Astrocyte of the hippocampus (primary cell): ENCODE measurements around the gene ZPBP2.
"Not testable (repeated sequence)": the region's sequence is repeated elsewhere in the genome, so short reads cannot be mapped to it uniquely, and the experiment has no call there.

Experiments used
- DNase-seq: peaks from one replicate; pipeline ENCODE4 v3.0.0; 2011; ENCODE audit warnings: low read depth, low spot score

Gene ZPBP2

DNA sequence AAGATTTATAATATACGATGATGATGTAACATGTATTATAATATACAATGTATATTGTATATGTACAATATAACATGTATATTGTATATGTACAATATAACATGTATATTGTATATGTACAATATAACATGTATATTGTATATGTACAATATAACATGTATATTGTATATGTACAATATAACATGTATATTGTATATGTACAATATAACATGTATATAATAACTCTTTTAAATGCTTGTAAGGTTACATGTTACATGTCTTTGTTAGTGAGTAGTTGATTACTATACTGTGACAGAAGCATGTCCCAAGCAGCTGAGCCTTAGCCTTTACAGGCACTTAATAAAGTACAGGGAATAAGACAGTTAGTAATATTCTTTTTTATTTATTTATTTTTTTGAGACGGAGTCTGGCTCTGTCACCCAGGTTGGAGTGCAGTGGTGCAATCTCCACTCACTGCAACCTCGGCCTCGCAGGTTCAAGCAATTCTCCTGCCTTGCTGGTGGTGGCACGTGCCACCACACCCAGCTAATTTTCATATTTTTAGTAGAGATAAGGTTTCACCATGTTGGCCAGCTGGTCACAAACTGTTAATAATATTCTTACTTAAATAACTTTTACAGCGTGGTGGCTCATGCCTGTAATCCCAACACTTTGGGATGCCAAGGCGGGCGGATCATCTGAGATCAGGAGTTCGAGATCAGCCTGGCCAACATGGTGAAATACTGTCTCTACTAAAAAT, 11.9 kb upstream of the ZPBP2 start:
- not testable (repeated sequence) for DNase-seq

DNA sequence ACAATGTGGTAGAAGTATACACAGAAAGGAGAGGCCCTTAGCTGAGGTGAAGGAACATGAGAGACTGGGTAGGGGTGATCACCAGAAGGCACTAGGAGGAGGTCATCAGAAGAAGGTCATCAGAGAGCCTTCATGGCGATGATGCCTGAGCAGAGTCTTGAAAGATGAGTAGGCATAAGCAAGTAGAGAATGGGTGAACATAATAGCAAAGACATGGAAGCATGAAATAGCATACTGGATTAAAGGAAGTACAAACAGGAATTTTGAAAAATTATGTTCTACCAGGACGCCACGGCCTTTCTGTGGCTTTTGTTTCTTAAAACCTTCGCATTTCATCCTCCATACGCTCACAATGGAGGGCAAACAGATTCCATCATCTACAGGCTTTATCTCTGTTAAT, 6.8 kb upstream of the ZPBP2 start:
- DNase-seq, result no peak

GRCh38 chr17:39863244-39863917, 4.6 kb upstream of the ZPBP2 start:
- DNase-seq, result no peak

GRCh38 chr17:39863918-39864746, 3.9 kb upstream of the ZPBP2 start, which contains the start of gene IKZF3:
Gene IKZF3, minus strand, starts transcription at chr17:39864312. Its CDS starts 186 bp downstream, at chr17:39864126.
- DNase-seq, result peak; percentile 61

GRCh38 chr17:39866013-39866730, 1.8 kb upstream of the ZPBP2 start:
- no peak for DNase-seq

- DNase-seq, result no peak
Measured at GRCh38 chr17:39867084-39867879, 720 bp upstream of the ZPBP2 start.

- DNase-seq, result no peak
Measured at GRCh38 chr17:39868554-39868942, 546 bp downstream of the ZPBP2 start.

GRCh38 chr17:39870776-39871175, 2.8 kb downstream of the ZPBP2 start:
- no peak for DNase-seq

GRCh38 chr17:39871801-39872200, 3.8 kb downstream of the ZPBP2 start:
- no peak for DNase-seq

- DNase-seq, result peak; percentile 17
Measured at GRCh38 chr17:39872751-39873150, 4.7 kb downstream of the ZPBP2 start.

- not testable (repeated sequence) for DNase-seq
Measured at GRCh38 chr17:39886102-39886501, 18.1 kb downstream of the ZPBP2 start.

- DNase-seq, result no peak
Measured at GRCh38 chr17:39887078-39887477, 19.1 kb downstream of the ZPBP2 start.

DNA sequence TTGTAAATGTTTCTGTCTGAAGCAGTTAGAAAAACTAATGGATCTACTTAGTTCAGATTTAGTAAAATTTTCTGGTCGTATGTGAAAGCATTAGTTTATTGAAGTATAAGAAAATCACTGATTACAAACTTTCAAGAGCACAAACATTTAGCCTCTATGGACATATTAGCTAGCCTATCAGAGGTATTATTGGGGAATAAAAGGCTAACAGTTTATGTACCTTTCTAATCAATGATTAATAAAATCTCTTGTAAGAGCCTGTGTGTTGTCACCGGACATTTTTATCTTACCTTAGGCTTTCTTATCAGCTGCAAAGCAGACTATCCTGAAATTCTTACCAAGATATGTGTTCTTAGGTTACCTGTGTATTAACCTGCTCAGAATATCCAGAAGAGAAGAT, 21.2 kb downstream of the ZPBP2 start:
- DNase-seq, result no peak

- DNase-seq, result no peak
Measured at GRCh38 chr17:39894681-39895376, 26.8 kb downstream of the ZPBP2 start.

- no peak for DNase-seq
Measured at GRCh38 chr17:39898088-39898487, 30.1 kb downstream of the ZPBP2 start.

- DNase-seq, result no peak
Measured at GRCh38 chr17:39899215-39899614, 31.2 kb downstream of the ZPBP2 start.

GRCh38 chr17:39902027-39902426, 34.0 kb downstream of the ZPBP2 start:
- DNase-seq, result not testable (repeated sequence)

- DNase-seq, result no peak
Measured at GRCh38 chr17:39903158-39903884, 35.3 kb downstream of the ZPBP2 start.

GRCh38 chr17:39904990-39905288, 36.9 kb downstream of the ZPBP2 start:
- DNase-seq, result no peak
